NCI-H2107 treated with DMSO at 0.1 percent for 48 hours (cell line): ENCODE results near the gene THOC5.
A peak's percentile ranks its signal among the peaks of the same experiment; 100 is the strongest.

Experiments
- DNase-seq: peaks from one replicate; lab custom pipeline; 2025; ENCODE audit not compliant: unreplicated experiment; lab: John Stamatoyannopoulos, UW

THOC5 gene

DNA sequence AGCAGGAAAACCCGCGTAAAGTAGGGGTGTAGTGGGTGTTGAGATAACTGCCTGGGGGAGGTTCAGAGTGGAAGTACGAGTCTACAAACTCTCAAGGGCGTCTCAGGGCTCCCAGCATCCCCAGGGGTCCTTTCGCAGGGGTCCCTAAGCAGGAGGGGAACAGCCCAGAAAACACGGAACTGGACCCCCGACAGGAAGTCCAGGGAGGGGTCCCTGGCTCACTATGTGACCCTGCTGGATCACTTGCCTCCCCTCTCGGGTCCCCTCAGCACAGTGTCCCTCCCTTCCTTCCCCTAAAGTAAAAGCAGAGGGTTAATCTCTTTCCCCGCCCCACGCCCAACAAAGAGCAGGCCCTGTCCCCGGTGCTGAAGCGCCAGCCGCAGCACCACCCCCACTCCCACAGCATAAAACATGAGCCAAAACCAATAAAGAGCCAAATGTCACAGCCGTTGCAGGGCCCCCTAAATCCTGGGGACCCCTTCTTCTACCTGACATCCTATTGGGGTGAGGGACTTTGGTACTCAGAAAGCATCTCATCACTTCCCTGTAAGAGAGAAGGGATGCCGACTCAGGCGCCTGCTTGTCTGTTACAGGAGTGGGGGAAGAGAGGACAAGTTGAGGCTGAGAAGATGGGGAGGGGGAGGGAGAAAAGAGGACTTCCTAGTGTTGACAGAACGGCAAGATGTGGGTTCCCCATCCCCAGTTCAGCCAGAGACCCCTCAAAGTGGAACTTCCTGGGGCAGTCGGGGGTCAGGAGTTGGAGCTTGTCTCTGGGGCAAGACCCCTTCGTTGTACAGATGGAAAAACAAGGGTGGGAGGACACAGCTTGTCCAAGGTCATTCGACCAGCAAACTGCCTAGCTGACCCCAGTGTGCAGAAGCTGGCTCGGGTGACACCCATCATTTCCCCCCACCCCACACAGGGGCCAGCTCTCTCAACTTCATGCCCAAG lies 75.0 kb downstream of the THOC5 start:
- no peak for DNase-seq

DNA sequence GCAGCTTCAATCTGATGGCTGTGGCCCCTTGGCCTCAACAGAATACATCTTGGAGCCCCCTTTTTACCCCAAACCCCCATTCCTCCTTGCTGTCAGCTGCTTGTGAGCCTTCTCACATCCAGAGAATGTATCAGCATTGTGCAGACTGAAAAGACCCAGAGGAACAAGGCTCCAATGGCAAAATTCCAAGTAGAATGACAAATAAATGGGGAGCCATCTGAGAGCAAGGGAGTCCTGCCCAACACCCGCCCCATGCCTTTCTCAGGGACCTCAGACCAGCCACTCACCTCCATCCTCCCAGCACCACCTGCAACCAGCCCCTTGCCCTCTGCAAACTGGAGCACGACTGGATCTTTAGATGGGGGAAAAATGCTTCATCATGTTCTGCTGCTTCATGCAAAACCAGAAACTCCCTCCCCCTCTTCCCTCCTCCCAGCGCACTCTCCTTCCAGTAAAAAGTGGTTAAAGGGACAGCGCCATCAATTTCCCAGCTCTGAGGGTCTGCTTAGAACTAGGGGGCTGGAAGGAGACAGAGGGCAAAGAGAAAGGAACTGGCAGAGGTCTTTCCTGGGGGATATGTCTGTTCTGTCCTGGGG lies 75.7 kb downstream of the THOC5 start:
- DNase-seq, result peak; percentile 31

DNA sequence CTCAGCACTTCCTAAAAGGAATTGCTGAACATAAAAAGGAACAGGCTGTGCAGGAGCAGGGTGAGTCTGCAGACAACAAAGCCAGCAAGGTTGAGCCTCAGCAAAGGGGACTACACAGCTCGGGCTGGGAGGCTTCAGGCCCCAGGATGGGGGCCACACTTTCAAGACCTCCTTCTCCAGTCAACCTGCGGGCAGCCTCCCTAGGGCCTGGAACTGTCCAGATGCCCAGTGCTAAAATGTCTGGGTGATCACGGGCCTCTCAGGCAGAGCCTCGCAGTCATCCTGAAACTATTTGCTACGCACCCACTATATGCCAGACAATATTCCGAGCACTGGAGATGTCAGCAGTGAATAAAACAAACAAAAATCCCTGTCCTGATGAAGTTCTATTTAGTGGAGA lies 77.4 kb downstream of the THOC5 start:
- DNase-seq, result no peak

DNA sequence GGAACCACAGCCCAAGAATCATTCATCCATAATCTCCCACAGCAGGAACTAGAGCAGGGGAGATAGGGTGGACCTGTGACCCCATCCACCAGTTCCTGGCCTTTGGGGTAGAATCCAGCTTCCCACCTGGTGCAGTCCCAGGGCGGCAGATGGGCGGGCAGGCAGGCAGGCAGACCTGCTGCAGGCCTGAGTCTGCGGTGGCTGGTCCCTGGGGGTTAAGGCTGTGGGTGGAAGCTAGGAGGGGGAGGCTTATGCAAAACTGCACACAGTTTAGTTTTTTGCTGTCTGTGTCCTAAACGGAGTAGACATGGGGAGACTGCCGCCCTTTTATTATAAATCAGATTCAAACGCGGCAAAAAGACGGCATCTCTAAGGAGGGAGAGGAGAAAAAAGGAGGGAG lies 78.0 kb downstream of the THOC5 start:
- peak; percentile 64 for DNase-seq

DNA sequence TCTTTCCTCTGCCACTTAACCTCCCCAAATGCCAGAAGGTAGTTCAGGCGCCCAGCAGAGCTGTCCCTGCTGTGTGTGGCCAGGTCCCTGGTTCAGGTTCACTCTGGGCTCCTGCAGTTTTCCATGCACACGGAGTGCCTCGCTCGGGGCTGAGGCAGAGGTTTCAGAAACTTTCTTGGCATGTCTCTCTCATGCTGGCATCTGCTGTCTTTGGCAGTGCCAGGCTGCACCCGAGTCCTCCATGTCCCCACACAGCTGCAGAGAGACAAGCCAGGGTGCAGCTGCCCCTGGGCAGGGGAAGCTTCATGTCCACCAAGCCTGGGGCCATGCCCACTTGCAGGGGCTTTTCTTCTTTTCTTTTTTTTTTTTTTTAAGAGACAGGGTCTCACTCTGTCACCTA lies 80.6 kb downstream of the THOC5 start:
- no peak for DNase-seq

DNA sequence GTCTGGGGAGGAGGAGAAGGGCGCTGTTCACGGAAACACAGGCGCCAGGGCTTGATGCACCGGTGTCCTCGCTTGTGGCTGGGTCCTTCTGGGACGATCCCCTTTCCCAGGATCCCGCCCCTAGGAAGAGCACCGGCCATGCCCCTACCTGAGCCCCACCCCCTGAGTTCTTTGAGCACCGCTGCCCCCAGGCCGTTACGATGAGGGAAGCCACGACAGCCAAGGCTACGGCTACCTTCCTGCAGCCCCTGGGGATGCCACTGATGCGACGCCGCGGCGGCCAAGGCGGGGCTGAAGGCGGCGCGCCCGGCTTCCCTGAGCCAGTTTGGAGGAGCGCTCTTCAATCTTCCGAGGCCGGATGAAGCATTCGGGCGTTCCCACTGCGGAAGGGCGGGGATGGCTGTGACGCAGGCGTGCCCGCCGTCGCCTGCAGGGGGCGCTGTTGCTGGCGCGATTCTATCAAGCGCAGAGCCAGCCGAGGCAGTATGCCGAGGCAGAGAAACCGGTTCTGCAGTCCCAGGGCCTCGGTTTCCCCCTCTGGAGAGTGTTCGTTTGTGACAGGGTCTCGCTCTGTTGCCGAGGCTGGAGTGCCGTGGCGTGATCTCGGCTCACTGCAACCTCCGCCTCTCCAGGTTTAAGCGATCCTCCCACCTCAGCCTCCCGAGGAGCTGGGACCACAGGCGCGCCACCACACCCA lies 83.2 kb downstream of the THOC5 start:
- no peak for DNase-seq

DNA sequence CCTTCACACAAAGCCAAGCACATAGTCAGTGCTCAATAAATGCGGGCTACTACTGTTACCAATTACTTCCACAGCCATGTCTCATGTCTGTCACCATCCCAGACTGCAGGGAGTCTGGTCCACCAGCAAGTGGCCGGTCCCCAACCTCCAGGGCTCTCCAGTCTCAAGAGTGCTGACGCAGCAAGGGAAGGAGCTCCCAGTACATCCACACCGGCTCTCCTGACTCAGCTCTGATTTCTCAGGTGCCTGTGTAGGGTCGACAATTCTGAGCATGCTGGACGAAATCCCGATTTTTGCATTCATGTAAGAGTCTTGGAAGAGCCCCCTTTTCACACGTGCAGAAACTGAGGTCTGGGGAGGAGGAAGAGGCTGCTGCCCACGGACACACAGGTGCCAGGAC lies 83.8 kb downstream of the THOC5 start:
- no peak for DNase-seq

DNA sequence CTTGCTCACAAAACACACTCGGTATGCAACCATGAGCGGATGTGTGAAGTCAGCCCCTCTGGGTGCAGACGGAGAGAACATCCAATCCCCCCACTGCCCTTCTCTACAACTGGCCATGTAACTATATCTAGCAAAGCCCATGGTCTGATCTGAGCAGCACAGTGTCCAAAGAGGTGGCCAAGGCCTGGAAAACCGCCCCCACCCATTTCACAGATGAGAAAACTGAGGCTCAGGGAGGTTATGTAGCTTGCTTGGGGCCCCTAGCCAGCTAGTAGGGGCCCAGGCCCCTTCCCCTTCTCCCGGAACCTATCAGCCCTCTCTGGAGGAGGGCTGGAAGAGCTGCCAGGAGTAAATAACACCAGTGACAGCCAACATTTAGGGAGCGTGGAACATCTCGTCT lies 89.0 kb downstream of the THOC5 start:
- DNase-seq, result no peak

DNA sequence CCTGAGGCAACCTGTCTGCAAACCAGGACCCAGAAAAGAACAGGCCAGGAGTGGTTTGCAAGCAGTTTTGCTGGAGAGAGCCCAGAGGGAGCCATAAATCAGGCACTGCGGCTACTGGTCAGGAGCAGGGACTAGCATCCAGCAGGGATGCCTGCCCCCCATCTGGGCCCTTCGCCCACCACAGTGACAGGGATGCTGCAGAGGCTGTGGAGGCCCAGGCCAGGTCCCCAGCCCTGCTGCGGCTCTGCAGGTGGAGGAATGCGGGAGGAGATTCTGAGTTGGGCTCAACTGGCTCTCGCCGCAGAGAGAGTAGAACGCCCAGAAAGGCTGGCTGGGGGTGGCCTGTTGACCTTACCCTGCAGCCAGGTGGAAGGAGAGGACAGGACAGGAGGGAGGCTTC lies 89.9 kb downstream of the THOC5 start:
- DNase-seq, result no peak

DNA sequence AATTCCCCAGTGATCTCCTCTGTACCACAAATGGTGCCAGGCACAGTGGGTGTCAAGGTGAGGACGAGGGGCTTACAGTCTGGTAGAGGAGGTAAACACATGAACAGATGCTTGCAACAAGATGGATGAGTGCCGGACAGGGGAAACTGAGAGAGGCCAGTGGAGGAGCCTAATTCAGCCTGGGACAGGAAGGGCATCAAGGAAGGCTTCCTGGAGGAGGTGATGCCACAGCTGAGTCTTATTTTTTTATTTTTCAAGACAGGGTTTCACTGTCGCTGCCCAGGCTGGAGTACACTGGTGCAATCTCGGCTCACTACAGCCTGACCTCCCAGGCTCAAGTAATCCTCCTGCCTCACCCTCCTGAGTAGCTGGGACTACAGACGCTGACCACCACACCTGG lies 92.3 kb downstream of the THOC5 start:
- DNase-seq, result no peak

DNA sequence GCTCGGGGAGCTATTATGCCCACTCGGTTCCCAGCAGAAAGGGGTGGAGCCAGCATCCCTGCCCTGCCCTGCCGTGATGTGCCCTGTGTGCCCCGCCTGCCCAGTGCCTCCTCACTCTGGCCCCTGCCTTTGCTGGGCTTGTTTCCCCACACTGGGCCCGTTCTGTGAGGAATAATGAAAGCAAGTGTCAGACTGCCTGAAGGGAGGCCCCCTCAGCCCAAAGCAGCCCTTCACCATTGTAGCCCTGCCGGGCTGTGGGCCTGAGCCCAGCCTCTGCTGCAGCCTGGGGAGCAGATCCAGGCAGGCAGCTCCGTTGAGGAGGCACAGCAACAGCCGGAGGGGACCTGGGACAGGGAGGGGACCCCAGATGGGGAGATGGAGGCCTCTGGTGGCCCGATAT lies 93.8 kb downstream of the THOC5 start:
- DNase-seq, result no peak

DNA sequence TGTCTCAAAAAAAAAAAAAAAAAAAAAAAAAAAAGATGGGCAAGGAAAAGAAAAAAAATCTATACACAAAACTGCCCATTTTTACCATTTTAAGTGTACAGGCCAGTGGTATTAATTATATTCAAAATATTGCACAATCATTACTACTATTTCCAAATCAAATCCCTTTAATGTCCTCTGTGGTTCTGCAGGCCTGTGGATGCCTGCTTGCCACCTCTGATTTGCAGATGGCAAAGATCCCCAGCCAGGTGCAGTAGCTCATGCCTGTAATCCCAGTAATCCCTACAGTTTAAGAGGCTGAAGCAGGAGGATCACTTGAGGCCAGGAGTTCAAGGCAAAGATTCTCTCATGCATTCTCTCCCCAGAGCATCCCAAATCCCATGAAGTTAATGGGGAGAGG lies 95.0 kb downstream of the THOC5 start:
- no peak for DNase-seq

DNA sequence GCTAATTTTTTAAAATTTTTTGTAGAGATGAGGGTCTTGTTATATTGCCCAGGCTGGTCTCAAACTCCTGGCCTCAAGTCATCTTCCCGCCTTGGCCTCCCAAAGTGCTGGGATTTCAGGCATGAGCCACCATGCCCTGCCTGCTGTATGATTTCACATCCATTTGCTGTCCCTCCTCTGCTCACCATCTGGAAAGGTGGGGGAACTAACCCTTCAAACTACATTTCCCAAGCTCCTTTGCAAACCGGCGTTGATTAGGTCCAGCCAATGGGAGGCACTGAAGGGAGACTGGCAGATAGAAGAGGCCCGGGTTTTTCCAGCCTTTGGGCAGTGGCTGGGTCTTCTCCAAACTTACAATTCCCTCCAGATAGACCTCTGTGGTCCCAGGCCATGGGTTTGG lies 95.8 kb downstream of the THOC5 start:
- DNase-seq, result no peak

DNA sequence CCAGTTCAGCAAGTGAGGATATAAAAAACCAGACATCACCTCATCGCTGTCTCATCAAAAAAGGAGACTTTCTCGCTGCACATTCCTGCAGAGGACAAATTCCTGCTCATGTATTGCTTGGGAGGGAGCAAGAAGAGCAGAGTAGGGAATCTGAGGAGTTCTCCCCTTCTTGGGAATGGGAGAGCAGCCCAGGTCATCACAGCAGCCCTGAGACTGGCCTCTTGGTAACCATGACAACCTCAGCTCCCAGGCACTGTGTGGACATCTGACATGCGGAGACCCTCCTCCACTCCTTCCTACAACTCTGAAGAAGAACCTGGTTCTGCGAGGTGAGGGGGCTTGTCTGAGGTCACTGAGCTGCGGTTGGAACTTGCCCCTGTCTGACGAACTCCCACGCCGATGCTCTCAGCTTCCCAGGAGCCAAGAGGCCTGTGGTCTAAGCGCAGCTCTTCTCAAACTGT lies 97.3 kb downstream of the THOC5 start:
- DNase-seq, result no peak
